PFSK-1 (cell line): ENCODE measurements around the gene ACOXL.

Experiments
- POLR2AphosphoS5 ChIP-seq: IDR thresholded peaks from 2 replicates; pipeline ENCODE4 v1.6.1; 2012; ENCODE audit warnings: low read depth, mild to moderate bottlenecking, control low read depth, low read length, moderate library complexity
- REST ChIP-seq, 2 experiments: IDR thresholded peaks; 2 replicates each; pipeline versions ENCODE4 v1.6.1 to v1.8.0; 2011 to 2012; ENCODE audit warnings: low read depth in 2 of 2, low read length in 2 of 2, control low read depth in 1 of 2, inconsistent platforms in 1 of 2, mild to moderate bottlenecking in 1 of 2, moderate library complexity in 1 of 2; ENCODE audit not compliant: insufficient read depth in 1 of 2
- TAF1 ChIP-seq: IDR thresholded peaks from 2 replicates; pipeline ENCODE4 v1.6.1; 2012; ENCODE audit warnings: low read length, control low read depth, borderline replicate concordance; ENCODE audit not compliant: insufficient read depth

GRCh38 chr2:110958346-110959119, 226.2 kb downstream of the ACOXL start:
- TF ChIP-seq REST (IDR thresholded peaks at IDR 0.05; ENCODE audit: insufficient read depth in 1 of 2, low read depth in 2 of 2, low read length in 2 of 2) (no peak), POLR2AphosphoS5 (no peak), TAF1 (no peak)
